ENCODE data around the gene ATXN2.

The ATXN2 gene

GRCh38 chr12:111441107-111441928, 157.8 kb downstream of the ATXN2 start:
- Histone ChIP-seq H3K4me2 (ENCODE audit: low read length, poor library complexity, severe bottlenecking) (no peak overlapping the region), H2BK120ac (ENCODE audit: low read depth, low read length) (no peak overlapping the region), H3K79me1 (replicated peaks; ENCODE audit: low read length, poor library complexity, severe bottlenecking) (no peaks in the 10 kb centered on the region), H3K23ac (ENCODE audit: low read length in 2 of 2) (no peak overlapping the region), H2BK5ac (ENCODE audit: low read depth, low read length, poor library complexity, severe bottlenecking) (no peak overlapping the region), H3K27ac (ENCODE audit: low read length, poor library complexity, severe bottlenecking) (peak overlapping the region; percentile 21), H2AK5ac (ENCODE audit: low read length, severe bottlenecking) (no peak overlapping the region), H4K91ac (ENCODE audit: low read length) (no peak overlapping the region), H3K18ac (ENCODE audit: low read depth in 1 of 2, low read length in 2 of 2) (peak overlapping the region in 1 of 2 experiments; percentile 4), H3K4me3 (ENCODE audit: insufficient read depth in 1 of 2, low read depth in 1 of 2, low read length in 2 of 2) (no peak overlapping the region), H4K8ac (ENCODE audit: low read length) (peak overlapping the region; percentile 30), H2BK15ac (ENCODE audit: low read depth, poor library complexity, severe bottlenecking) (no peak overlapping the region), H3K4ac (ENCODE audit: low read depth in 1 of 2, low read length in 2 of 2) (no peak overlapping the region), H3K9me3 (ENCODE audit: control insufficient read depth, low read length) (no peaks in the 10 kb centered on the region), H3K27me3 (ENCODE audit: control insufficient read depth in 1 of 2, insufficient read depth in 1 of 2, low read length in 2 of 2) (no peaks in the 10 kb centered on the region), H3K36me3 (ENCODE audit: control insufficient read depth in 1 of 2, insufficient read depth in 2 of 2, low read depth in 1 of 2, low read length in 2 of 2) (peaks cover 49 to 53% of the 10 kb centered on the region in 2 experiments), H3K9ac (ENCODE audit: low read length) (peak overlapping the region; percentile 24), H3K4me1 (ENCODE audit: control insufficient read depth, insufficient read depth, low read depth, low read length) (peaks cover 72% of the 10 kb centered on the region), H3K14ac (ENCODE audit: low read length in 2 of 2) (no peak overlapping the region), H2AFZ (ENCODE audit: low read depth, low read length) (no peak overlapping the region), H2BK12ac (ENCODE audit: low read length in 2 of 2) (no peak overlapping the region)
- DNase-seq, result no peak
- WGBS, result 90% methylated on average over 6 of the region's 7 CpGs

- Histone ChIP-seq H4K91ac (ENCODE audit: low read length) (no peak overlapping the region), H3K18ac (ENCODE audit: low read depth in 1 of 2, low read length in 2 of 2) (peak overlapping the region in 1 of 2 experiments; percentile 45), H3K23ac (ENCODE audit: low read length in 2 of 2) (no peak overlapping the region), H3K4me2 (ENCODE audit: low read length, poor library complexity, severe bottlenecking) (no peak overlapping the region), H3K27ac (ENCODE audit: low read length, poor library complexity, severe bottlenecking) (peak overlapping the region; percentile 1), H2AK5ac (ENCODE audit: low read length, severe bottlenecking) (peak overlapping the region; percentile 33), H3K79me1 (replicated peaks; ENCODE audit: low read length, poor library complexity, severe bottlenecking) (no peaks in the 10 kb centered on the region), H3K27me3 (ENCODE audit: control insufficient read depth in 1 of 2, insufficient read depth in 1 of 2, low read length in 2 of 2) (no peaks in the 10 kb centered on the region), H2BK12ac (ENCODE audit: low read length in 2 of 2) (no peak overlapping the region), H2BK5ac (ENCODE audit: low read depth, low read length, poor library complexity, severe bottlenecking) (no peak overlapping the region), H3K9me3 (ENCODE audit: control insufficient read depth, low read length) (no peaks in the 10 kb centered on the region), H3K4me1 (ENCODE audit: control insufficient read depth, insufficient read depth, low read depth, low read length) (peaks cover 72% of the 10 kb centered on the region), H3K4ac (ENCODE audit: low read depth in 1 of 2, low read length in 2 of 2) (no peak overlapping the region), H4K8ac (ENCODE audit: low read length) (no peak overlapping the region), H2AFZ (ENCODE audit: low read depth, low read length) (no peak overlapping the region), H2BK120ac (ENCODE audit: low read depth, low read length) (no peak overlapping the region), H3K4me3 (ENCODE audit: insufficient read depth in 1 of 2, low read depth in 1 of 2, low read length in 2 of 2) (no peak overlapping the region), H3K36me3 (ENCODE audit: control insufficient read depth in 1 of 2, insufficient read depth in 2 of 2, low read depth in 1 of 2, low read length in 2 of 2) (peaks cover 46 to 53% of the 10 kb centered on the region in 2 experiments), H3K9ac (ENCODE audit: low read length) (peak overlapping the region; percentile 24), H2BK15ac (ENCODE audit: low read depth, poor library complexity, severe bottlenecking) (no peak overlapping the region), H3K14ac (ENCODE audit: low read length in 2 of 2) (no peak overlapping the region)
- no peak for DNase-seq
- WGBS, result 93% methylated on average over 3 of the region's 3 CpGs
These were observed 158.5 kb downstream of the ATXN2 start for GRCh38 chr12:111440631-111441030.

- no peak overlapping the region for H3K4me2 ChIP-seq (ENCODE audit: low read length, poor library complexity, severe bottlenecking)
These were observed 159.0 kb downstream of the ATXN2 start for GRCh38 chr12:111440152-111440551.

GRCh38 chr12:111439657-111440151, 159.4 kb downstream of the ATXN2 start:
- Histone ChIP-seq H3K4ac (ENCODE audit: low read depth in 1 of 2, low read length in 2 of 2) (no peak overlapping the region), H3K27me3 (ENCODE audit: control insufficient read depth in 1 of 2, insufficient read depth in 1 of 2, low read length in 2 of 2) (no peaks in the 10 kb centered on the region), H3K36me3 (ENCODE audit: control insufficient read depth in 1 of 2, insufficient read depth in 2 of 2, low read depth in 1 of 2, low read length in 2 of 2) (peaks cover 43 to 53% of the 10 kb centered on the region in 2 experiments), H2BK15ac (ENCODE audit: low read depth, poor library complexity, severe bottlenecking) (peak overlapping the region; percentile 41), H3K79me1 (replicated peaks; ENCODE audit: low read length, poor library complexity, severe bottlenecking) (no peaks in the 10 kb centered on the region), H3K27ac (ENCODE audit: low read length, poor library complexity, severe bottlenecking) (peak overlapping the region; percentile 20), H4K8ac (ENCODE audit: low read length) (peak overlapping the region; percentile 48), H3K4me2 (ENCODE audit: low read length, poor library complexity, severe bottlenecking) (no peak overlapping the region), H2AK5ac (ENCODE audit: low read length, severe bottlenecking) (peak overlapping the region; percentile 7), H3K18ac (ENCODE audit: low read depth in 1 of 2, low read length in 2 of 2) (peak overlapping the region in 1 of 2 experiments; percentile 84), H2BK5ac (ENCODE audit: low read depth, low read length, poor library complexity, severe bottlenecking) (no peak overlapping the region), H3K9ac (ENCODE audit: low read length) (peak overlapping the region; percentile 22), H3K4me1 (ENCODE audit: control insufficient read depth, insufficient read depth, low read depth, low read length) (peaks cover 72% of the 10 kb centered on the region), H3K9me3 (ENCODE audit: control insufficient read depth, low read length) (no peaks in the 10 kb centered on the region), H3K23ac (ENCODE audit: low read length in 2 of 2) (no peak overlapping the region), H2AFZ (ENCODE audit: low read depth, low read length) (no peak overlapping the region), H2BK12ac (ENCODE audit: low read length in 2 of 2) (no peak overlapping the region), H2BK120ac (ENCODE audit: low read depth, low read length) (no peak overlapping the region), H3K14ac (ENCODE audit: low read length in 2 of 2) (no peak overlapping the region), H4K91ac (ENCODE audit: low read length) (peak overlapping the region; percentile 49), H3K4me3 (ENCODE audit: insufficient read depth in 1 of 2, low read depth in 1 of 2, low read length in 2 of 2) (no peak overlapping the region)
- 78% methylated on average over 5 of the region's 5 CpGs for WGBS
- DNase-seq, result no peak

More at GRCh38 chr12:111440152-111440551, 159.0 kb downstream of the ATXN2 start:
- Histone ChIP-seq H4K8ac (ENCODE audit: low read length) (no peak overlapping the region), H3K36me3 (ENCODE audit: control insufficient read depth in 1 of 2, insufficient read depth in 2 of 2, low read depth in 1 of 2, low read length in 2 of 2) (peaks cover 43 to 52% of the 10 kb centered on the region in 2 experiments), H3K4me3 (ENCODE audit: insufficient read depth in 1 of 2, low read depth in 1 of 2, low read length in 2 of 2) (no peak overlapping the region), H3K4ac (ENCODE audit: low read depth in 1 of 2, low read length in 2 of 2) (no peak overlapping the region), H2BK120ac (ENCODE audit: low read depth, low read length) (no peak overlapping the region), H3K27me3 (ENCODE audit: control insufficient read depth in 1 of 2, insufficient read depth in 1 of 2, low read length in 2 of 2) (no peaks in the 10 kb centered on the region), H2AFZ (ENCODE audit: low read depth, low read length) (no peak overlapping the region), H2BK12ac (ENCODE audit: low read length in 2 of 2) (no peak overlapping the region), H3K79me1 (replicated peaks; ENCODE audit: low read length, poor library complexity, severe bottlenecking) (no peaks in the 10 kb centered on the region), H3K23ac (ENCODE audit: low read length in 2 of 2) (no peak overlapping the region), H2AK5ac (ENCODE audit: low read length, severe bottlenecking) (peak overlapping the region; percentile 19), H3K18ac (ENCODE audit: low read depth in 1 of 2, low read length in 2 of 2) (peak overlapping the region in 1 of 2 experiments; percentile 84), H3K9me3 (ENCODE audit: control insufficient read depth, low read length) (no peaks in the 10 kb centered on the region), H4K91ac (ENCODE audit: low read length) (no peak overlapping the region), H3K14ac (ENCODE audit: low read length in 2 of 2) (no peak overlapping the region), H2BK5ac (ENCODE audit: low read depth, low read length, poor library complexity, severe bottlenecking) (no peak overlapping the region), H3K27ac (ENCODE audit: low read length, poor library complexity, severe bottlenecking) (peak overlapping the region; percentile 20), H3K4me1 (ENCODE audit: control insufficient read depth, insufficient read depth, low read depth, low read length) (peaks cover 72% of the 10 kb centered on the region), H2BK15ac (ENCODE audit: low read depth, poor library complexity, severe bottlenecking) (no peak overlapping the region), H3K9ac (ENCODE audit: low read length) (peak overlapping the region; percentile 22)
- no peak for DNase-seq
- WGBS, result 95% methylated on average over 8 of the region's 8 CpGs

All from mesenchymal stem cell (in vitro differentiated cells and primary cell).